Sigmoid colon (tissue), 4 donors: Measurements from ENCODE around the gene KIF17.

Source experiments
- CTCF ChIP-seq, 4 experiments: fragments of 450-650 bp in 3 of 4; fragments of 200-600 bp in 1 of 4; IDR thresholded peaks; one replicate each; pipeline ENCODE4 v1.5.1; 2016 to 2019; ENCODE audit warnings: antibody characterized with exemption in 4 of 4, mild to moderate bottlenecking in 3 of 4, moderate library complexity in 2 of 4
- EP300 ChIP-seq, 4 donors: sonication (generic); formaldehyde crosslinking; IDR thresholded peaks; one replicate each; pipeline ENCODE4 v1.6.1; 2017; ENCODE audit warnings: antibody characterized with exemption in 4 of 4
- POLR2A ChIP-seq, 2 donors: fragments of 450-650 bp; IDR thresholded peaks; one replicate each; pipeline ENCODE4 v1.6.1; 2016; ENCODE audit warnings: antibody characterized with exemption in 2 of 2, mild to moderate bottlenecking in 2 of 2, moderate library complexity in 2 of 2
- POLR2AphosphoS5 ChIP-seq, 4 donors: sonication (generic); formaldehyde crosslinking; IDR thresholded peaks; one replicate each; pipeline ENCODE4 v1.6.1; 2017; ENCODE audit warnings: antibody characterized with exemption in 4 of 4

- TF ChIP-seq CTCF (IDR thresholded peaks at IDR 0.05): peak in 1 of 4 experiments; percentile 21
- TF ChIP-seq POLR2A (IDR thresholded peaks at IDR 0.05): no peak
- peak in 3 of 4 donors; percentile 30 to 82 (median 48) for TF ChIP-seq POLR2AphosphoS5 (IDR thresholded peaks at IDR 0.05)
- peak in 1 of 4 donors; percentile 65 for TF ChIP-seq EP300 (IDR thresholded peaks at IDR 0.05)
These were observed 15.0 kb upstream of the KIF17 start, which contains the start of gene SH2D5 for GRCh38 chr1:20732588-20733359.
